GM19328 (cell line): ENCODE measurements around the gene PIP4K2A.
A peak's percentile ranks its signal among the peaks of the same experiment; 100 is the strongest.

Source experiments
- ATAC-seq: cut with Tn5 transposase; IDR thresholded peaks from one replicate; pipeline ENCODE4 v1.9.1; 2021; ENCODE audit warnings: mild to moderate bottlenecking, moderate library complexity; ENCODE audit not compliant: unreplicated experiment

The PIP4K2A gene

DNA sequence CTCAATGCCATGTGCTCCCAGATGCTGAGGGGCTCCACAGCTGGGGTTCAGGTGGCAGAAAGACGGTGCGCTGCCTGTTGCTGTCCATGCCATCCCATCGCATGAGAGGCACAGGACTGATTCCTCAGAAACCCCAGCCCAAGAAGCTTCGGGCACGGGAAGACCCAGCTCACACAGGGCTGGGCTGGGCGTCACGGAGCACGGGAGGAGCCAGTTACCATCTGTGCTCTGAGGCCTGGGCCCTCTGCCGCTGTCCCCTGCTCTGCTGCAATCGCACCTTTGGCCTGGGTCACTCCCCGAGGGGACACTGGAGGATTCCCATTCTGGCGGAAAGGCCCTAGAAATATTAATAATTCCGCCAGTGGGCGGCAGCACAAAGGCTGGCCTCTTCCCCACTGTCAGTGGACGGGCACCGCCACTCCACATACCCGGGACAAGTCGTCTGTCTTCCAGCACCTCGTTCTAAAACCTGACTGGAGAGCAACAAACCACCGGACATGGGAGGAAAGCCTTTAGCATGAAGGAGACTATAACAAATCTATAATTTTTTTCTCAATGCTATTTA, 92.1 kb downstream of the PIP4K2A start:
- ATAC-seq = no peak

GRCh38 chr10:22621726-22622125, 92.7 kb downstream of the PIP4K2A start:
- no peak for ATAC-seq

DNA sequence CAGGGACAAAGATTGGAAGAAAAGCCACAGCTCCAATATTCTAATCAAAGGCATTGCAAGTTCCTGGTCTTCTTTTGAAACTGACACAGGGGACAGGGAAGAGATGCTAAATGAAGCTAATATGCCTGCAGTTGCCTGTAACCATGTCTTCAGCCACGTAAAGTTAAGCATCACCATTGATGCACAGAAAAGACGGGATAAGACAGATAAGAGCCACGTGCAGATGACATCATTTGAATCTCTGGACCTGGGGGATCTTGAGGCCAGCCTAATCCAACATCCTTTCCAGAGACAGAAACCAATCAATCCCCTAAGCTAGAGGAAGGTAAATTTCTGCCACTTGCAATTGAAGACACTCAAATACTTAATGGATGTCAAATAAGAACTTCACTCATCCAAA, 93.4 kb downstream of the PIP4K2A start:
- ATAC-seq = no peak

DNA sequence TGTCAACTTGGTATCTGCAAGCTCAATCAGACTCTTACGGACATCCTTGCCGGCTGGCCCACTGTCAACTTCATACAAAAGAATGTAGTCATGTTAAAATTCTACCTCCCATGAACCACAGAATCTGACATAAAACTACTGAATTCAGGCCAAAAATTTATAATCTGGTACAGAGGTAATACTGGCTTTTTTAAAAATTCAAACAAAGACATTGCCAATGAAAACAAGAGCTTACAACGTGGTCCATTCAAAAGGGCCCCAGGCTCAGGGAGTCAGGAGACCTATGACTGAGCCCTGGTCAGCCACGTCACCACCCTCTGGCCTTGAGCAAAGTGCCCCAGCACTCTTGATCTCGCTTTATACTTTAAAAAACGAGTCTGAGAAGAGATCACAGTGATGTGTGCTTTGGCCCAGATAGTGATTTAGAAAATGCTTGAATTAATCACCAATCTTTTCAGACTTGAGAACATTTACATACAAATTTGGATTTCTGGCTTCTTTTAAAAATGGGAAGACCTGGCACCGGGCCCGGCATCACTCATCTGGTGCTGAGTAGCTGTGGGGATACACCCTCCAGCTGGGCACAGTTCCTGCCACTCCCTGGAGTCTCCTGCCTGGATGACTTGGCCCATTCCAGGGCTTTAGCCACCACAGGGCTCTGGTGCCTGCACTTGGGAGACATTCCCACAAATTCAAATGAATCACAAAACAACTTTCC, 94.1 kb downstream of the PIP4K2A start:
- ATAC-seq = no peak

DNA sequence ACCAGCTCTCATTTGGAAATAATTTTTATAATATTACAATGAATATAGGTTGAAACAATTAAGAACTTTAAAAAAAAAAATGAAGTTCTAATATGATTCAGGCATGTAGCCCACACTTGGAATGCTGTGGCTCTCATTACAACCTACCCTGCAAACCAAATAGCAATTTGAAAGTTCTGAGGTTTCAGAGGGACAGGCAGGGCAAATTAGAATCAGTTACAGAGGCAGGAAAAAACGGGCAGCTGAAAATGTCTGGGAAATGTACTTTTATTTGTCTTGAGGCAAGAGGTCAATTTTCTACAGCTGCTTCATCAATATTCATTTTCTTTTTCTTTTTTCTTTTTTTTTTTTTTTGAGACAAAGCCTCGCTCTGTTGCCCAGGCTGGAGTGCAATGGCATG, 95.3 kb downstream of the PIP4K2A start:
- ATAC-seq = no peak

DNA sequence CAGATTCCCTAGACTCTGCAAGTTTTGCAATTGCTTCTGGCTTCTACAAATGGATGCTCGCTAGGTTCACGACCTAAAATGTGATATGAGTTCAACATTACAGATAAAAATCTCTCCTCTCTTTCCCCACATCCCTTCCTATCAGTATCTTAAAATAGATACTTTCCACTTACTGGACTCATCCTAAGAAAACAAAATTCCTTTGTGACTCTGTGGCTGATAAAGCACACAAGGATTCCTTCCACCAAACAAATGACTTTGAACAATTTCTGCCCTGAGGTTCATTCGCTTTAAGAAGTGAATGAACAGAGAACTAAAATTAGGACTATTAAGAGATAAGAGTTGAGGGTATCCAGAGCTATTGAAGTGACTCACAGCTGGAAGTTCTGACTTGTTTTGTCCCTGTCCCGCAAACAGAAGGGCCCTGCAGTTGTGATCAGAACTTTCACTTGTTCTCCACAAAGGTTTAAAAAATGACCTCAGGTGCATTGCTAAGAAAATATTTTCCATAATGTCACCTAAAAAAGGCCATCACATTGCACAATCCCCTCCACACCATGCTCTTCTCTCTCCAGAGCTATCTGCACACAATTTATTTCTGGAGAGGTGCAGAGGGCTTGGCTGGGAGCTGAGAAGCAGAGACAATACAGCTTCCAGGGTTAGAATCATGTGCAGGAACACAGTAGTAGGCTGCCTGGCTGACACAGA, 96.1 kb downstream of the PIP4K2A start:
- ATAC-seq = no peak

GRCh38 chr10:22617516-22617915, 96.9 kb downstream of the PIP4K2A start:
- ATAC-seq = no peak

DNA sequence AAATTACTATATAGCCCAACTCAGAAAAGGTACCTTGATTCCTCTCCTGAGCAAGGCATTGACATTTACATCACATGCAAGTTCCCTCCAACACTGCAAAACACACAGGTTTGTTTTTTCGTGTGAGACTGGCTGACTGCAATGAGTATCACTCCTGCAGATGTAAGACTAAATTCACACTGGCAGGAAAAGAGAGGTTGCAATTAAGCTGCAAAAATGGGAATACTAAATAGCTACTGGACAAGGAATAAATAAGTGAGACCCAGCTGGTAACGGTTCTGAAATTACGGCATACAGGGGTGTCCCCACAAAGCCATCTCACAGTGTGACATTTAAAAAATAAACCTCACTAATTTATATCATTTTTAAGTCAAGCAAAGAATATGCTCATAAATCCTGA, 97.3 kb downstream of the PIP4K2A start:
- no peak for ATAC-seq

GRCh38 chr10:22615819-22616499, 98.4 kb downstream of the PIP4K2A start:
- ATAC-seq = peak; percentile 43

- ATAC-seq = no peak
These were observed 99.3 kb downstream of the PIP4K2A start for GRCh38 chr10:22615101-22615500.

GRCh38 chr10:22613011-22613410, 101.4 kb downstream of the PIP4K2A start:
- no peak for ATAC-seq

- no peak for ATAC-seq
These were observed 102.1 kb downstream of the PIP4K2A start for GRCh38 chr10:22612318-22612717.

- peak; percentile 42 for ATAC-seq
These were observed 102.8 kb downstream of the PIP4K2A start for GRCh38 chr10:22611425-22612115.

DNA sequence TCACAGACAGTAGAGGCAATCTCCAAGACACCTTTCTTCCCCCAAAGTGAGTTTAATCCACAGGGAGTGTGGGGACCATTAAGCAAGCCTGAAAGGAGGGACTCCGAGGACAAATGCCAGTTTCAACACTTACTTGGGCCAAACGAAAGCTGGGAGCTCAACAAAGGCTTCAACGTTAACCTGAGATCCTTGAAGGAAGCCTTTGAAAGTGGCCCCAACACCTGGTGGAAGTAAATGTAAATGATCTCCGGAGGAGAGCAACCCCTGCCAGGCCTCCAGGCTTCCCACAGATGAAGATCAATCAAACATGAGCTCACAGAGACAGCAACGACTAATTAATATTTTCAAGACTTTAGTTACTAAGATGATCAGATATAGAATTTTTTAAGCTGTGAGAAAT, 103.8 kb downstream of the PIP4K2A start:
- ATAC-seq = no peak

GRCh38 chr10:22609719-22610465, 104.5 kb downstream of the PIP4K2A start:
- ATAC-seq = no peak

DNA sequence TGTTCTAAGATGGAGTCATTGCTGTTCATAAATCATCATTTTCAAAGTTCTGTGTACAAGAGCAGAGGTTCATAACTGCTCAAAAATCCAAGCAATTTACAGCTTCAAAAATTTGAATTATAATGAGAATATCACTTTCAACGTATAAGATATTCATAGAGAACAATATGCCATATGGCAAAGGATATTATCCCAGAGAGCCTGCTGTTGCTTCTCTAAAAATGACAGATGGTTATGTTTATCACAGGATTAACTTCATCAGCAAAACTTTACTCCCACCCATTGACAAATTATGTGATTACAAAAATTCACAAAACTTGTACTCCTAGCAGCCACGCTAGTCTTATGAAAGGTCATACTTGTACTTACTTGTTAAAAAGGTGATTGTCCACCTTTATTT, 105.1 kb downstream of the PIP4K2A start:
- no peak for ATAC-seq

DNA sequence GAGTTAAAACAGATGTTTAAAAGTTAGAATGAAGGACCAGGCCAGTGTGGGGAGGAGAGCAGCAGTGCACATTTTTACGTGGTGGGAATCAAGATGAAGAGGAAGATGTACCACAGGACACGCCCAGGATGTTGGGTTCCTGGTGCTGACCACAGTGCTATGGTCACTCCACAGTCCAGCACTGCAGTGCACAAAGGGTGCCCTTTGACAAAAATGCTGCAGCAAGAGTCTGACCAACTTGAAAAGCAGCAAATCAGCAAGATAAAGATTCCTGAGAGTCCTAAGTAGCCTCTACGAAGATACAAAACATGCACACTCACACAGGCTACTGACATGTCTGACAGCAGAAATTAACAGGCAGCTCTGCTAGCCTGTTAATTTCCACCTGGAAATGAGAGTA, 107.1 kb downstream of the PIP4K2A start:
- ATAC-seq = no peak

DNA sequence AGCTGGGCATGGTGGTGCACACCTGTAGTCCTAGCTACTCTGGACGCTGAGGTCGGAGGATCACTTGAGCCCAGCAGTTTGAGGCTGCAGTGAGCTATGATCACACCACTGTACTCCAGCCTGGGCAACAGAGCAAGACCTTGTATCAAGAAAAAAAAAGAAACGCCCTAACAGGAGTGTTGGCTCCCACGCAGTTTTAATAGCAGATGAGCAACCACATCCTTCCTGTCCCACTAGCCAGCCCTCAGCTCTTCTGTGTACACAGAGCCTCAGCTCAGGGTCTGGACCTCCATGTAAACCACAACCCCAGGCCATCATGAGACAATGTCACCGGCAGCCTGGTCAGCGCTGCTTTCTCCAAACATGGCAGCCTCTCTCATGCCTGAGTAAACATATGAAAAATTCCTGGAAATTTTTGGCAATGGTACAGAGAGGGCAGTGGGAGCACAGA, 108.2 kb downstream of the PIP4K2A start:
- peak; percentile 95 for ATAC-seq

- no peak for ATAC-seq
These were observed 109.2 kb downstream of the PIP4K2A start for GRCh38 chr10:22605168-22605567.
